HuH-7.5 (cell line): ENCODE measurements around the gene ACP3.

Experiments used
- DNase-seq: peaks from one replicate; pipeline ENCODE4 v3.0.0; 2011; ENCODE audit warnings: low spot score

Gene ACP3

GRCh38 chr3:132407025-132407424, 89.8 kb downstream of the ACP3 start:
- no peak for DNase-seq
